ENCODE measurements around the gene ARAP2. TPM values are rescaled to one million over a fixed set of nuclear protein-coding genes. Genes with fewer than 3 reads are reported as not detected.
A peak's percentile ranks its signal among the peaks of the same experiment; 100 is the strongest.

ARAP2 gene
- polyA plus RNA-seq, 3 donors from 2014 or later = 34.7 to 62.7 (median 38.9) TPM

DNA sequence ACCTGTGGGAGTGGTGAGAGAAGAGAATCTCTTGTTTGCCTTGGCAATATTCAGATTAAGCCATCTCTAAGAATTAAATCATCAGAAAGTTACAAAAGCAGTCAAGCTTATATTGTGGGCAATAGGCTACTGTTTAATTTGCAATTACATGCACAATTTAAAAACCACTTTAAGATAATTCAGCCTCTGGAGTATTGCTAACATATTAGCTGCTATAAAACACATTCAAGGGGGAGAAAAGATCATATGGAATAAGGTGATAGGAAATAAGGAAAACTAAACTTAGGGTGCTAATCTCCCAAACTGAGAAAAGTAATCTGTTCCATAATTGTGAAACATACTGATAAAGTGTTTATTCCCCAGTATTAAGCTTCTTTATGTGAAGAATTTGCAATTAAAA lies 103.9 kb downstream of the ARAP2 start:
- Mint-ChIP-seq H3K4me3 (no peak overlapping the region), H3K9me3 (no peaks in the 10 kb centered on the region), H3K27ac (peak overlapping the region in 4 of 6 donors; percentile 4 to 61 (median 30)), H3K27me3 (ENCODE audit: low read depth in 3 of 3) (no peaks in the 10 kb centered on the region), H3K36me3 (peaks cover 0 to 13% (median 10%) of the 10 kb centered on the region in 3 donors), H3K4me1 (peaks cover 25 to 74% of the 10 kb centered on the region in 2 donors)
- DNase-seq = no peak

DNA sequence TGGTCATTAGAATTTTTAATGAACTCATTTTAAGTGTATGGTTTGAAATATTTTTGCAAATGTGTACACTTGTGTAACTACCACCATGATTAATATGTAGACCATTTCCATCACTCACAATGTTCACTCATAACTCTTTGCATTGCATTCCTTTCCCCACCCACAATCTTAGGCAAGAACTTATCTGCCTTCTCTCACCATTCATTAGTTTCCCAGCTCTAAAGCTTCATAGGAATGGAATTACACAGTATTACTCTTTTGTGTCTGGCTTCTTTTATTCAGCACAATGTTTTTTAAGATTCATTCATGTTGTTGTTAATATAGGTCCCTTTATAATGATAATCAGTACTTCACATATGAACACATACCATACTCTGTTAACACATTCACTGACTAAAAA lies 106.1 kb downstream of the ARAP2 start:
- Mint-ChIP-seq H3K4me3 (no peak overlapping the region), H3K36me3 (peaks cover 0 to 6% (median 5%) of the 10 kb centered on the region in 3 donors), H3K27ac (peak overlapping the region in 3 of 6 donors; percentile 1 to 48 (median 2)), H3K4me1 (peaks cover 24 to 57% of the 10 kb centered on the region in 2 donors), H3K27me3 (ENCODE audit: low read depth in 3 of 3) (no peaks in the 10 kb centered on the region), H3K9me3 (no peaks in the 10 kb centered on the region)
- no peak for DNase-seq

DNA sequence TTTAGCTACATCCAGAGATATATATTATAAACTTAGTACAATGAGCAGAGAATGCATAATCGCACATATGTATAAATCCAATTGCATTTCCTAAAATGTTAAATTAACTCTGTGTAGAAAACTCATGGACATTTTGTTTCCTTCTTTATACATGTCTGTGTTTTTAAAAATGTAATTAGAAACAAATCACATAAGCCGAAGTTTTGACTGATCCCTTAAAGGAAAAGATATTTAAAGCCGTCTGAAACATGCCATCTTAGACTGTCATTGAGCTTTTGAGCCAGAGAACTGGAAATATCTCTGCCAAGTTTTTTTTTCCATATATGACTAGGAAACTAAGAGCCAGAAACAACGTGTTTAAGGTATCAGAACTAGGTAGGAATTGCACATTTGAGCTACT lies 107.0 kb downstream of the ARAP2 start:
- Mint-ChIP-seq H3K27me3 (ENCODE audit: low read depth in 3 of 3) (no peaks in the 10 kb centered on the region), H3K4me1 (peaks cover 18 to 48% of the 10 kb centered on the region in 2 donors), H3K9me3 (no peaks in the 10 kb centered on the region), H3K27ac (peak overlapping the region in 1 of 6 donors; percentile 41), H3K4me3 (no peak overlapping the region), H3K36me3 (peaks cover 0 to 6% (median 5%) of the 10 kb centered on the region in 3 donors)
- no peak for DNase-seq

DNA sequence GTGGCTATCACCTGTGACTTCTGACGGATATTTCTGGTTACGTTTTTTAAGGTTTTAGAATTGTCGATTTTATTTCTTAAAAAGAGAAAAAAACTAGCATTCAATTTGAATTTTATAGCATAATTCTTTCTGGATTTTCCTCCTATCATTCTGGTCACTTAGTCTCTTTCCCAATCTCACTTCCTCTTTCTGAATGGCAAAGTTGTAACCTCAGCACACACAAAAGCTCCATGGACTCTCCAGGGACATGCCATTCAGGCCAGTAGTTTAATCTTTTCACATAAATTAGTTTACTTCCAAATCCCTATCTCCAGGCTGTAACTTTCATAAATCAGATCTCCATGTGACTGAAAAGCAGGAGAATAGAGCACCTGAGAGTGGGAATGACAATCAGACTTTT lies 110.7 kb downstream of the ARAP2 start:
- Mint-ChIP-seq H3K9me3 (no peaks in the 10 kb centered on the region), H3K4me1 (peaks cover 4 to 40% of the 10 kb centered on the region in 2 donors), H3K27me3 (ENCODE audit: low read depth in 3 of 3) (no peaks in the 10 kb centered on the region), H3K27ac (no peak overlapping the region), H3K36me3 (peaks cover 4 to 13% (median 4%) of the 10 kb centered on the region in 3 donors), H3K4me3 (no peak overlapping the region)
- no peak for DNase-seq

DNA sequence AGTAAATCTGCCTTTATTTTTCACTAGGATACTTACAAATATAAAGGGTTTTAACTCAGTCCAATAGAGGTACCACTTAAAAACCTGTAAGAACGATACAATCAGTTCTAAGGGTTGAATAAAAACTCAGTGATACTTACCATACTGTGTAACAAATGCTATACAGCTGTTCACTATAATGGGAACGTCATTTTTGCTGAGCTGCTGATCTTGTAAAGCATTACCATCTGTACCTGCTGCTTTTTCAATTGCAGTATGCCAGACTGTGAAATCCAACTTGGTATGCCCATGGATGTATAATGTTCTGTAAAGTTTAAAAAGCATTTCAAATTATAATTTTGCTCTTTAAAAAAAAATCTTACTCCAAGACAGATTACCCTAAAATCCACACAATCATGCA lies 111.2 kb downstream of the ARAP2 start:
- Mint-ChIP-seq H3K36me3 (peaks cover 4 to 13% (median 4%) of the 10 kb centered on the region in 3 donors), H3K27ac (no peak overlapping the region), H3K27me3 (ENCODE audit: low read depth in 3 of 3) (no peaks in the 10 kb centered on the region), H3K4me3 (no peak overlapping the region), H3K9me3 (no peaks in the 10 kb centered on the region), H3K4me1 (peaks cover 2 to 40% of the 10 kb centered on the region in 2 donors)
- no peak for DNase-seq

DNA sequence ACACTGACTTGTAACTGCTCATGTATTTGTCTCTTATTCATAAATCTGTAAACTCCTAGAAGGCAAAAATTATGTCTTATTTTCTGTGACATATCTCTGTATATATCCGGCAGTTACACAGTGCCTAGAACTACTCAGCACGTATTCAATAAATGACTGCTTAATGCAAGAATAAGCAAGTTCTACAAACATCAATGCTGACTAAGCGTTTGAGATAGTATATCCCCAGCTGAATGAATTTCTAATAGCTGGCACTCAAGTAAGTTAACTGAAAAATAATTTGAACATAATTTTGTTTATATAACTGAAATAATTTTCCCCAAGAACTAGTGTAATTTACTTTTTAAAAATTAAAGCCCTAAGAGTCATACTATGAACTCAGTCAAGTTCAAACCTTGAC lies 113.7 kb downstream of the ARAP2 start:
- H3K4me1 Mint-ChIP-seq = peaks cover 1 to 29% of the 10 kb centered on the region in 2 donors
- peaks cover 4 to 13% (median 4%) of the 10 kb centered on the region in 3 donors for H3K36me3 Mint-ChIP-seq
- no peaks in the 10 kb centered on the region for H3K27me3 Mint-ChIP-seq (ENCODE audit: low read depth in 3 of 3)
- no peaks in the 10 kb centered on the region for H3K9me3 Mint-ChIP-seq
- H3K4me3 Mint-ChIP-seq = no peak overlapping the region
- DNase-seq = no peak
- H3K27ac Mint-ChIP-seq = peak overlapping the region; percentile 1 to 65 (median 10)

DNA sequence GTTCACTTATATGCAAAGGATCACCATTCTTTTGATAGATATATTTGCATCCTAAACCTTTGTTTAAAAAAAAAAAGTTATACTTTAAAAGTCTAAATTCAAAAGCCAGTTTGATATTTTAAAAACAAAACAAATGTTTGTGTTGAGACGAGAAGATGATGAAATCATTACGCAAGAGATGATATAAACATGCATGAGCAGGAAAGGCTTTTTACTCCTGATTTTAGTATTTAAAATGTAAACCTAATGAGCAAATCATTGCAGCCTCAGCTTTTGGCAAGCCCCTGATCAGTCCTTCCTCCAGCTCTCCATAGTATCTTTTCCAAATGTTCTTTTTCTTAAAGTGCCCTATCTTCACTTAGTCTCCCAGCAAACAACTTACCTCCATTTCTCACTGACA lies 115.6 kb downstream of the ARAP2 start:
- Mint-ChIP-seq H3K36me3 (peaks cover 12 to 27% (median 17%) of the 10 kb centered on the region in 3 donors), H3K27ac (peak overlapping the region in 3 of 6 donors; percentile 1 to 43 (median 41)), H3K4me1 (peaks cover 1 to 33% of the 10 kb centered on the region in 2 donors), H3K4me3 (no peak overlapping the region), H3K9me3 (no peaks in the 10 kb centered on the region), H3K27me3 (ENCODE audit: low read depth in 3 of 3) (no peaks in the 10 kb centered on the region)
- DNase-seq = no peak

DNA sequence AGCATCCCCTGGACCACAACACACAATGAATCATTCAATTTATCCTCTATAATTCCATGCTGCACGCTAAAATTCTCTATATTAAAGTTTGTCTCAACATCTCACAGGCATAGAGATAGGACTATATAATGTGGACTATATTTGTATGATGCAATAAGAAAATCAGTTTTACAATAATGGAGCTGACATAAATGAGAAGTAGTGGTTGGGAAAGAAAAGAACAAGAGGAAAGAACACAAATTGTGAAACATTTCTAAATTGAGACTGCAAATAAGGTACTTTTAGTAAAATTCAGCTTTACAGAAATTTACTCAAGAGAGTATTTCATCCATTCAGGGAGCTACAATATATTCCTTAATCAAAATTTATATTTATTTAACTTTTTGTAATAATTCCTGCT lies 120.4 kb downstream of the ARAP2 start:
- Mint-ChIP-seq H3K36me3 (peaks cover 27 to 37% (median 33%) of the 10 kb centered on the region in 3 donors), H3K27ac (peak overlapping the region in 4 of 6 donors; percentile 0 to 38 (median 28)), H3K4me3 (no peak overlapping the region), H3K9me3 (no peaks in the 10 kb centered on the region), H3K4me1 (peaks cover 4 to 18% of the 10 kb centered on the region in 2 donors), H3K27me3 (ENCODE audit: low read depth in 3 of 3) (no peaks in the 10 kb centered on the region)
- no peak for DNase-seq

DNA sequence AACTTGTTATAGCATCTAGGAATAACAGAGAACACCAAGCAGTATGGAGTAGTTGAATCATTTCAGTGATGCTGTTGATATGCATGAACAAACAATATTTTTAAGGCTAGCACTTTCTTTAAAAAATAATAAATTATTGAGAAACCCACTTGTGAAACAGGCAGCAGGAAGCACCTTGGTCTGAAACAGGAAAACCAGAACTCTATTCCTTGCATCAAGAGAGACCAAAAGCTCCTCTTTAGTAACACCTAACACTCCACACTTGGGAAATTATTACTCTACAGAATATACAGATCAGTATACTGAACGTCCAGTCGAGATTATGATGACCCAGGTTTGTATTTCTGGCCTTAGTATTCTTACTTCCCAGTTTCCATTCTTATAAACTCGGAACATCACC lies 129.0 kb downstream of the ARAP2 start:
- DNase-seq = no peak
- Mint-ChIP-seq H3K36me3 (peaks cover 3 to 23% (median 16%) of the 10 kb centered on the region in 3 donors), H3K27me3 (ENCODE audit: low read depth in 3 of 3) (no peaks in the 10 kb centered on the region), H3K4me3 (peak overlapping the region in 1 of 5 donors; percentile 14), H3K27ac (peak overlapping the region in 1 of 6 donors; percentile 15), H3K4me1 (peaks cover 23 to 57% of the 10 kb centered on the region in 2 donors), H3K9me3 (no peaks in the 10 kb centered on the region)

DNA sequence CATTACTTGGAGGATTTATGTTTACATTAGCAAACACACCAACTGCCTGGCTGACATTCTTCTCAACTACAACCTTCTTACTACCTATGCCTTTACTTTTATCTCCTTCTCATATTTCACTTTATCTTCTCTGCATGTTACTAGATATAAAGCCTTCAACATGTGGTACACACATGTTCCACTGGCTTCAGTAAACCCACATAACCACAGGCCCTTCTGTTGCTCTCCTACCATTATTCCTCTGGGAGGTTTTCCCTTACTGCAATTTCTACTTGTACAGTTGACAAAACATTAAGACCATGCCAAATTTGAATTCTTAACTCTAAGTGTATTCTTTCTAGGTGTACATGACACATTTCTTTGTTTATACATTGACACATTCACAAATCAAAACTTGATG lies 133.1 kb downstream of the ARAP2 start:
- peak overlapping the region in 4 of 6 donors; percentile 18 to 69 (median 36) for H3K27ac Mint-ChIP-seq
- no peak overlapping the region for H3K4me3 Mint-ChIP-seq

DNA sequence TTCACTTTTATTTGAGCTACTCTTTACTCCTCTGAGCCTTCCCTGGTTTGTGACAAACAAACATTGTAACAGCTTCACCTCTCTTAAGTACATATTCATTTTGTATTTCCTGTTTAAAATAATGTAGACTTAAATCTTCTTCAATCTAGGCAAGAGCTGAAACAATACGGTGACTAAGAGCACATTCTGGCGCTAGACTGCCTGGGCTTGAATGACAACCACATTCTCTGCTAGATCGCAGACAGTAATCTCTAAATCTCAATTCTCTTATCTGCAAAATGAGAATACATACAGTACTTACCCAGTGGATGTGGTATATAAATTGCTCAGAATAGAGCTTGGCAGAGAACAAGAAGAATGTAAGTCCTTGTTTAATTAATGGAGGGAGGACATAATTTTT lies 144.8 kb downstream of the ARAP2 start:
- Mint-ChIP-seq H3K27ac (peak overlapping the region in 5 of 6 donors; percentile 6 to 73 (median 28)), H3K4me3 (no peak overlapping the region), H3K9me3 (no peaks in the 10 kb centered on the region), H3K36me3 (peaks cover 16 to 40% (median 17%) of the 10 kb centered on the region in 3 donors), H3K27me3 (ENCODE audit: low read depth in 3 of 3) (no peaks in the 10 kb centered on the region), H3K4me1 (peaks cover 15 to 78% of the 10 kb centered on the region in 2 donors)
- no peak for DNase-seq

More for the DNA sequence above, 133.1 kb downstream of the ARAP2 start:
- Mint-ChIP-seq H3K27me3 (ENCODE audit: low read depth in 3 of 3) (no peaks in the 10 kb centered on the region), H3K36me3 (peaks cover under 1 to 25% (median 13%) of the 10 kb centered on the region in 3 donors), H3K9me3 (no peaks in the 10 kb centered on the region), H3K4me1 (peaks cover 22 to 56% of the 10 kb centered on the region in 2 donors)
- no peak for DNase-seq

DNA sequence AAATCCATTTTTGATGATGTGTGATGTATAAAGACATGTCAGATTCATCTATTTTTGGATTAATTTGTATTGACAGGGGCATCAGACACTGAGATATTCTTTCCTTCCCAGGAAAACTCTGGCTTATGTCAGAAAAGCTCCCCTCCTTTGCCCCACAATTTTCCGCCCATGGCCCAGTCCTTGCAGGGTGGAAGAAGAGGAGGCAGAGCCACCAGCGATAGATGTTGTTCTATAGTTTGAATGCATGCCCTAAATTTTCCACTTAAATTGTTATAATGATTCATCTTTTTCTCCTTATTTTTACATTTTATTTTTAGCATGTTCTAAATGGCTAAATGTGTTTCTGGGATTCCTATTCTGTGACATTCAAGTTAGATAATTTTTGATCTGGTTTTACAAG lies 149.3 kb downstream of the ARAP2 start:
- DNase-seq = no peak
- no peak overlapping the region for H3K4me3 Mint-ChIP-seq
- H3K27me3 Mint-ChIP-seq (ENCODE audit: low read depth in 3 of 3) = no peaks in the 10 kb centered on the region
- peaks cover 8 to 48% of the 10 kb centered on the region in 2 donors for H3K4me1 Mint-ChIP-seq
- H3K27ac Mint-ChIP-seq = peak overlapping the region in 2 of 6 donors; percentile 22 to 48
- no peaks in the 10 kb centered on the region for H3K9me3 Mint-ChIP-seq
- H3K36me3 Mint-ChIP-seq = peaks cover 15 to 52% (median 18%) of the 10 kb centered on the region in 3 donors

DNA sequence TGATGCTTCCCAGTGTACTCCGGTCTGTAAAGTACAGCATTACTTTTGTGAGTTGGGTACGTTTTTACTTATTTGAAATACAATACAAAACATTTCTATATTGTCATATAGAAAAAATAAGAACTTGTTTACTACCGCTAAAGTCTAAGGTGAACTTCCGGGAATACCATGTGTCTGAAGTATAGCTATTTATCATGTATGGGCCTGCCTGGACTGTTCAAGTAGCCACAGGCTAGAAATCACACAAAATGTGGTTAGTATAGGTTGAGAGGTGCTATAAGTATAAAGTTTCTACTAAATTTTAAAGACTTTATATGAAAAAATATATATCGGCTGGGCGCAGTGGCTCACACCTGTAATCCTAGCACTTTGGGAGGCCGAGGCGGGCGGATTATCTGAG lies 152.3 kb downstream of the ARAP2 start:
- H3K4me1 Mint-ChIP-seq = peaks cover 1 to 39% of the 10 kb centered on the region in 2 donors
- no peaks in the 10 kb centered on the region for H3K9me3 Mint-ChIP-seq
- H3K27ac Mint-ChIP-seq = no peak overlapping the region
- no peak overlapping the region for H3K4me3 Mint-ChIP-seq
- no peaks in the 10 kb centered on the region for H3K27me3 Mint-ChIP-seq (ENCODE audit: low read depth in 3 of 3)
- H3K36me3 Mint-ChIP-seq = peaks cover 6 to 36% (median 11%) of the 10 kb centered on the region in 3 donors
- no peak for DNase-seq

DNA sequence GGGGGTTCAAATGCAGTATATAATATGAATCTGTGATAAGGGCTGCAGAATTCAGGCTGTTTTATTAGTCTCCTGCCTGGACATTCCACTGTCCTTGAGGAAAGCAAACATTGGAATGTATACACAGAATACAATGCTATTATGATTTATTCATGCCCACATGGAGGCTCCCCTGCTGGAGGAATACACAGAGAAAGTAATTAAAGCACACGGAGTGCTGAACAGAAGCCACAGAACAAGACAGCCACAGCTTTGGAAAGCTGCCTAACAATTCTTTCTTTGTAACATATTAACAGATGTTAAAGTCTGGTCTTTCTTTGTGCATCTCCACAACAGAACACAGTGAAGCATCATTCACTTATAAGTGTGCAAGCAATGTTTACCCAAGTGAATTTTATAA lies 155.8 kb downstream of the ARAP2 start:
- Mint-ChIP-seq H3K4me3 (no peak overlapping the region), H3K9me3 (no peaks in the 10 kb centered on the region), H3K4me1 (peaks cover 11 to 47% of the 10 kb centered on the region in 2 donors), H3K36me3 (peaks cover 6 to 21% (median 8%) of the 10 kb centered on the region in 3 donors), H3K27ac (peak overlapping the region in 2 of 6 donors; percentile 13 to 37), H3K27me3 (ENCODE audit: low read depth in 3 of 3) (no peaks in the 10 kb centered on the region)
- no peak for DNase-seq

DNA sequence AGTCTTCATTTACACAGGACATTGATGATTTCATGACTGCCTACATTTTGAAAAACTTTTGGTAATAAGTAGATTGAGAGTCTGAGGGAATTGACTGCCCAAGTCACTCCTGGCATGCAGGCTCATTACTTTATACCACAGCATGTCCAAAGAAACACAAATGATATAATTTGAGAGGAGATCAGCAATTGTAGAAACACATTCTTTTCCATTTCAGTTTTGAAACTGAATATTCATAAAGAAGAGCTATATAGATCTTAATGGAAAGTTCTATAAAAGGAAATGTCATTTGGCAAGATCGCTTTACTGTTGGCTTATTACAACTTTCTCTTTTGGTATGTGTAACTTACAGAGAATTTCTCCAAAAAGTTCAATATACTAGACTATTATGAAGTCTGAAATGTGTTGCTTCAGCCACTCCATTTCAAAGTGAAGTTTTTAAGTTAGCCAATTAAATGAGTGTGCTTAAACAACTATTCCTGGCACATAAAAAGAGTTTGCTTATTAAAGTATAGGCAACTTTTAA lies 158.0 kb downstream of the ARAP2 start:
- Mint-ChIP-seq H3K27me3 (ENCODE audit: low read depth in 3 of 3) (no peaks in the 10 kb centered on the region), H3K4me1 (peaks cover 11 to 48% of the 10 kb centered on the region in 2 donors), H3K4me3 (no peak overlapping the region), H3K36me3 (peaks cover 6 to 10% (median 7%) of the 10 kb centered on the region in 3 donors), H3K27ac (peak overlapping the region; percentile 8 to 77 (median 46)), H3K9me3 (no peaks in the 10 kb centered on the region)
- no peak for DNase-seq

Measured in immature natural killer cell (primary cell).